ENCODE data around the gene RREB1. TPM values are rescaled to one million over a fixed set of nuclear protein-coding genes. Genes with fewer than 3 reads are reported as not detected.
A peak's percentile ranks its signal among the peaks of the same experiment; 100 is the strongest.

The RREB1 gene
- total and polyA plus RNA-seq, 7 experiments from 2014 or later: 4.2 to 56.7 (median 49.2) TPM

DNA sequence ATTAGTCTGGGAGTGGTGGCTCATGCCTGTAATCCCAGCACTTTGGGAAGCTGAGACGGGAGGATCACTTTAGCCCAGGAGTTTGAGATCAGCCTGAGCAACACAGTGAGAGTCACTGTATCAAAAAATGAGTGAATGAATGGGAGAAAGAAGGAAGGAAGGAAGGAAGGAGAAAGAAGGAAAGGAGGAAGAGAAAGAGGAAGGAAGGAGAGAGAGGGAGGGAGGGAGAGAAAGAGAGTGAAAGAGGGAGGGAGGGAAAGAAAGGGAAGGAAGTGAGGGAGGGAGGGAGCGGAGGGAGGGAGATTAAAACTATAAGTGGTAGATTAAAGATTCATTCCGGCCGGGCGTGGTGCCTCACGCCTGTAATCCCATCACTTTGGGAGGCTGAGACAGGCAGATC is 28.9 kb upstream of the RREB1 start:
- Histone ChIP-seq H3K36me3 (ENCODE audit: control insufficient read depth in 2 of 3, insufficient read depth in 3 of 3, low read length in 3 of 3) (no peaks in the 10 kb centered on the region), H3K9me3 (ENCODE audit: control insufficient read depth in 2 of 3, low read length in 3 of 3) (no peaks in the 10 kb centered on the region), H3K27me3 (ENCODE audit: control insufficient read depth in 2 of 2, insufficient read depth in 2 of 2, low read length in 2 of 2) (no peaks in the 10 kb centered on the region), H3K4me3 (ENCODE audit: low read length) (no peak overlapping the region), H3K27ac (ENCODE audit: low read depth, low read length) (no peak overlapping the region), H3K4me1 (ENCODE audit: control insufficient read depth in 2 of 2, insufficient read depth in 2 of 2, low read length in 2 of 2) (no peaks in the 10 kb centered on the region)
- intact Hi-C loops (cut with micrococcal nuclease): no loop called here
- ATAC-seq (no peak), DNase-seq (no peak)
- ChIA-PET POLR2A (interaction anchor here (1.3 kb wide), 1 partner anchor 9 kb away, joined by 5 read pairs; no protein-coding TSS in a partner anchor), CTCF (interaction anchor here (0.7 kb wide), 1 partner anchor 1639 kb away, joined by 4 read pairs; no protein-coding TSS in a partner anchor)
- Mint-ChIP-seq H3K27me3 (peaks cover 0 to 73% (median 0%) of the 10 kb centered on the region in 5 donors), H3K9me3 (peaks cover 0 to 7% (median 0%) of the 10 kb centered on the region in 11 donors), H3K36me3 (no peaks in the 10 kb centered on the region), H3K4me1 (peaks cover 4 to 10% (median 5%) of the 10 kb centered on the region in 7 donors), H3K4me3 (no peak overlapping the region), H3K27ac (no peak overlapping the region)

DNA sequence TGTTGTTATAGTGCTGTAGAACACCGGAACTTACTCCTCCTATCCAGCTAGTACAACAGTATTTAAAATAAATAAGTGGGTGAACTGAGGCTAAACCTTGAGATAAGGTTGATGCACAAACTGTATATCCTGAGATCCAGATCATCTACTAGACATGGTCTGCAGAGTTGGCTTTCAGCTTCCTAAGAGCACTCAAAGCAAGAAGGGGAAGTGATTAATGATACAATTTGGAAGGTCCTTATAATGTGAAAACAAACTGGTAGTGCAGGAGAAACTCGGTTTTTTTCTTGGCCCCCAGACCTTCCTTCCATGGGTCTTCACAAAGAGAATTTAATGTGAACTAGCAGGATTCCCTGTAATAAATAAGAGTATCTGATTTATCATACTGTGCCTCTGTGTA is 27.4 kb upstream of the RREB1 start:
- Histone ChIP-seq H3K9me3 (ENCODE audit: control insufficient read depth in 2 of 3, low read length in 3 of 3) (no peaks in the 10 kb centered on the region), H3K27me3 (ENCODE audit: control insufficient read depth in 2 of 2, insufficient read depth in 2 of 2, low read length in 2 of 2) (no peaks in the 10 kb centered on the region), H3K4me3 (ENCODE audit: low read length) (no peak overlapping the region), H3K27ac (ENCODE audit: low read depth, low read length) (no peak overlapping the region), H3K4me1 (ENCODE audit: control insufficient read depth in 2 of 2, insufficient read depth in 2 of 2, low read length in 2 of 2) (peaks cover 0 to 4% of the 10 kb centered on the region in 2 donors), H3K36me3 (ENCODE audit: control insufficient read depth in 2 of 3, insufficient read depth in 3 of 3, low read length in 3 of 3) (no peaks in the 10 kb centered on the region)
- no peak for DNase-seq
- H3K36me3 Mint-ChIP-seq: peaks cover 0 to 5% (median 0%) of the 10 kb centered on the region in 5 donors
- H3K4me3 Mint-ChIP-seq: no peak overlapping the region
- CTCF ChIA-PET: no interaction called here
- H3K27ac Mint-ChIP-seq: no peak overlapping the region
- POLR2A ChIA-PET: interaction anchor here (0.7 kb wide), 1 partner anchor 302 kb away, joined by 3 read pairs; no protein-coding TSS in a partner anchor
- peaks cover 0 to 15% (median 3%) of the 10 kb centered on the region in 11 donors for H3K9me3 Mint-ChIP-seq
- ATAC-seq: no peak
- peaks cover 0 to 14% (median 7%) of the 10 kb centered on the region in 7 donors for H3K4me1 Mint-ChIP-seq
- peaks cover 0 to 79% (median 0%) of the 10 kb centered on the region in 5 donors for H3K27me3 Mint-ChIP-seq
- intact Hi-C loops (cut with micrococcal nuclease): no loop called here

GRCh38 chr6:7085911-7086310 is 21.9 kb upstream of the RREB1 start:
- peak overlapping the region; percentile 58 for H3K27ac ChIP-seq (ENCODE audit: low read depth, low read length)
- H3K36me3 ChIP-seq (ENCODE audit: control insufficient read depth in 2 of 3, insufficient read depth in 3 of 3, low read length in 3 of 3): no peaks in the 10 kb centered on the region
- Mint-ChIP-seq H3K27me3 (peaks cover 0 to 70% (median 0%) of the 10 kb centered on the region in 5 donors), H3K4me1 (peaks cover 21 to 42% (median 39%) of the 10 kb centered on the region in 7 donors), H3K4me3 (peak overlapping the region in 8 of 10 donors; percentile 5 to 85 (median 78)), H3K36me3 (peaks cover 0 to 5% (median 0%) of the 10 kb centered on the region in 5 donors), H3K9me3 (peaks cover 0 to 15% (median 3%) of the 10 kb centered on the region in 11 donors), H3K27ac (peak overlapping the region in 8 of 9 donors; percentile 33 to 95 (median 89))
- ChIA-PET CTCF (interaction anchor here (0.8 to 2.7 kb wide), 7 partner anchors 10 to 362 kb away, joined by 3 to 10 read pairs (median 4); no protein-coding TSS in a partner anchor), POLR2A (interaction anchor here (0.8 to 2.8 kb wide), 6 partner anchors 20 to 90 kb away, joined by 3 to 23 read pairs (median 4); partner anchors contain the start of gene RREB1)
- DNase-seq (peak in 1 of 9 donors; percentile 18), ATAC-seq (peak; percentile 18)
- H3K4me1 ChIP-seq (ENCODE audit: control insufficient read depth in 2 of 2, insufficient read depth in 2 of 2, low read length in 2 of 2): peaks cover 20 to 27% of the 10 kb centered on the region in 2 donors
- intact Hi-C loops (cut with micrococcal nuclease): loop anchor here in 1 of 2 donors (1.0 to 2.0 kb wide), 4 partner anchors 55 to 362 kb away; no protein-coding TSS in a partner anchor
- H3K4me3 ChIP-seq (ENCODE audit: low read length): no peak overlapping the region
- no peaks in the 10 kb centered on the region for H3K27me3 ChIP-seq (ENCODE audit: control insufficient read depth in 2 of 2, insufficient read depth in 2 of 2, low read length in 2 of 2)
- no peaks in the 10 kb centered on the region for H3K9me3 ChIP-seq (ENCODE audit: control insufficient read depth in 2 of 3, low read length in 3 of 3)

- Histone ChIP-seq H3K36me3 (ENCODE audit: control insufficient read depth in 2 of 3, insufficient read depth in 3 of 3, low read length in 3 of 3) (no peaks in the 10 kb centered on the region), H3K4me3 (ENCODE audit: low read length) (peak overlapping the region; percentile 29), H3K9me3 (ENCODE audit: control insufficient read depth in 2 of 3, low read length in 3 of 3) (no peaks in the 10 kb centered on the region), H3K27me3 (ENCODE audit: control insufficient read depth in 2 of 2, insufficient read depth in 2 of 2, low read length in 2 of 2) (no peaks in the 10 kb centered on the region), H3K27ac (ENCODE audit: low read depth, low read length) (peak overlapping the region; percentile 58), H3K4me1 (ENCODE audit: control insufficient read depth in 2 of 2, insufficient read depth in 2 of 2, low read length in 2 of 2) (peaks cover 20 to 27% of the 10 kb centered on the region in 2 donors)
- DNase-seq (peak in 8 of 9 donors; percentile 10 to 62 (median 56)), ATAC-seq (peak; percentile 79)
- Mint-ChIP-seq H3K36me3 (peaks cover 0 to 5% (median 0%) of the 10 kb centered on the region in 5 donors), H3K27me3 (peaks cover 0 to 65% (median 0%) of the 10 kb centered on the region in 5 donors), H3K9me3 (peaks cover 0 to 15% (median 3%) of the 10 kb centered on the region in 11 donors), H3K27ac (peak overlapping the region; percentile 62 to 95 (median 89)), H3K4me3 (peak overlapping the region; percentile 77 to 93 (median 83)), H3K4me1 (peaks cover 21 to 42% (median 39%) of the 10 kb centered on the region in 7 donors)
- intact Hi-C loops (cut with micrococcal nuclease): loop anchor here in 1 of 2 donors (1.0 to 2.0 kb wide), 4 partner anchors 54 to 362 kb away; no protein-coding TSS in a partner anchor
- CTCF ChIA-PET: interaction anchor here (0.9 to 2.7 kb wide), 11 partner anchors 9 to 362 kb away, joined by 3 to 10 read pairs (median 4); partner anchors contain the start of gene RREB1
- POLR2A ChIA-PET: interaction anchor here (0.6 to 2.8 kb wide), 11 partner anchors 13 to 1099 kb away, joined by 3 to 23 read pairs (median 4); partner anchors contain the start of gene RREB1
These were observed 21.3 kb upstream of the RREB1 start for GRCh38 chr6:7086488-7086887.

DNA sequence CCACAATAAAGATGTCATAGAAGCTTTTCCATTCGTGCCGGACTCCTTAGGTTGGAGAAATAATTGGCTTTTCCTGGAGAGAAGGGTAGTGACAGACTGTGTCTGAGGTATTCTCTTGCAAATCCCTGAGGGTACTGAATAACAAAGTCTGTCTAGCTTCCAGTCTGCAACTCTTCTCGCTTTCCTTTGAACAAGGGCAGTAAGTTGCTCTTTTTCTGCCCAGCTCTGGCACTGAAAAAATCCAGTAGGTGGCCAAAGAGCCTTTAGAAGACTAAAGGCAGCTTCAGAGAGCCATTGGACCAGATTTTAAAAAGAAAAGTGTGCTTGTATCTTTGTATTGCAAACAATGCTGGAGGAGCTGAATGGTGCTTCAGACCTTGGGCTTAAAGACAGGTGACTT is 20.7 kb upstream of the RREB1 start:
- Mint-ChIP-seq H3K36me3 (peaks cover 0 to 5% (median 0%) of the 10 kb centered on the region in 5 donors), H3K9me3 (peaks cover 0 to 15% (median 3%) of the 10 kb centered on the region in 11 donors), H3K4me3 (peak overlapping the region; percentile 77 to 93 (median 83)), H3K4me1 (peaks cover 21 to 42% (median 39%) of the 10 kb centered on the region in 7 donors), H3K27me3 (peaks cover 0 to 65% (median 0%) of the 10 kb centered on the region in 5 donors), H3K27ac (peak overlapping the region in 8 of 9 donors; percentile 84 to 95 (median 90))
- intact Hi-C loops (cut with micrococcal nuclease): loop anchor here (1.0 to 2.0 kb wide), 6 partner anchors 14 to 276 kb away; partner anchors contain the start of gene RREB1 (in 2 of the 2)
- POLR2A ChIA-PET: interaction anchor here (0.6 to 2.8 kb wide), 15 partner anchors 8 to 1099 kb away, joined by 3 to 23 read pairs (median 5); partner anchors contain the start of gene RREB1
- Histone ChIP-seq H3K27ac (ENCODE audit: low read depth, low read length) (peak overlapping the region; percentile 58), H3K4me1 (ENCODE audit: control insufficient read depth in 2 of 2, insufficient read depth in 2 of 2, low read length in 2 of 2) (peaks cover 20 to 27% of the 10 kb centered on the region in 2 donors), H3K9me3 (ENCODE audit: control insufficient read depth in 2 of 3, low read length in 3 of 3) (no peaks in the 10 kb centered on the region), H3K36me3 (ENCODE audit: control insufficient read depth in 2 of 3, insufficient read depth in 3 of 3, low read length in 3 of 3) (no peaks in the 10 kb centered on the region), H3K27me3 (ENCODE audit: control insufficient read depth in 2 of 2, insufficient read depth in 2 of 2, low read length in 2 of 2) (no peaks in the 10 kb centered on the region), H3K4me3 (ENCODE audit: low read length) (peak overlapping the region; percentile 29)
- DNase-seq (no peak), ATAC-seq (peak; percentile 12)
- CTCF ChIA-PET: interaction anchor here (0.8 to 2.7 kb wide), 11 partner anchors 9 to 363 kb away, joined by 3 to 10 read pairs (median 5); partner anchors contain the start of gene RREB1

GRCh38 chr6:7087491-7087979 is 20.2 kb upstream of the RREB1 start:
- ChIA-PET CTCF (interaction anchor here (0.8 to 2.7 kb wide), 9 partner anchors 8 to 328 kb away, joined by 3 to 10 read pairs (median 5); partner anchors contain the start of gene RREB1), POLR2A (interaction anchor here (0.6 to 2.8 kb wide), 14 partner anchors 9 to 276 kb away, joined by 3 to 23 read pairs (median 5); partner anchors contain the start of gene RREB1)
- DNase-seq (peak in 8 of 9 donors; percentile 18 to 41 (median 27)), ATAC-seq (peak; percentile 60)
- H3K36me3 ChIP-seq (ENCODE audit: control insufficient read depth in 2 of 3, insufficient read depth in 3 of 3, low read length in 3 of 3): no peaks in the 10 kb centered on the region
- H3K27ac Mint-ChIP-seq: peak overlapping the region in 8 of 9 donors; percentile 84 to 95 (median 90)
- intact Hi-C loops (cut with micrococcal nuclease): loop anchor here (1.0 to 2.0 kb wide), 6 partner anchors 14 to 277 kb away; partner anchors contain the start of gene RREB1 (in 2 of the 2)
- peak overlapping the region; percentile 29 for H3K4me3 ChIP-seq (ENCODE audit: low read length)
- H3K4me1 ChIP-seq (ENCODE audit: control insufficient read depth in 2 of 2, insufficient read depth in 2 of 2, low read length in 2 of 2): peaks cover 20 to 27% of the 10 kb centered on the region in 2 donors
- peaks cover 0 to 5% (median 0%) of the 10 kb centered on the region in 5 donors for H3K36me3 Mint-ChIP-seq
- H3K9me3 ChIP-seq (ENCODE audit: control insufficient read depth in 2 of 3, low read length in 3 of 3): no peaks in the 10 kb centered on the region
- peaks cover 0 to 14% (median 3%) of the 10 kb centered on the region in 11 donors for H3K9me3 Mint-ChIP-seq
- H3K4me1 Mint-ChIP-seq: peaks cover 21 to 42% (median 39%) of the 10 kb centered on the region in 7 donors
- peak overlapping the region; percentile 58 for H3K27ac ChIP-seq (ENCODE audit: low read depth, low read length)
- peaks cover 0 to 67% (median 0%) of the 10 kb centered on the region in 5 donors for H3K27me3 Mint-ChIP-seq
- H3K4me3 Mint-ChIP-seq: peak overlapping the region; percentile 77 to 93 (median 83)
- H3K27me3 ChIP-seq (ENCODE audit: control insufficient read depth in 2 of 2, insufficient read depth in 2 of 2, low read length in 2 of 2): no peaks in the 10 kb centered on the region

Measured in naive thymus-derived CD4-positive, alpha-beta T cell (primary cell).